RWPE1 (cell line): Measurements from ENCODE around the gene SF3B4.

Experiments used
- CTCF ChIA-PET: fragments of 350-600 bp; sonication (Branson Sonifier 250); formaldehyde crosslinking; extraction: SDS; loops from one replicate; lab custom pipeline; 2021; lab: Yijun Ruan, JAX
- POLR2A ChIA-PET: fragments of 400-600 bp; formaldehyde crosslinking; extraction: SDS; loops from one replicate; lab custom pipeline; 2020; ENCODE audit warnings: antibody characterized with exemption; ENCODE audit not compliant: low non-redundant PET; lab: Yijun Ruan, JAX
- DNase-seq: peaks from one replicate; pipeline ENCODE4 v3.0.0; 2012; ENCODE audit warnings: low spot score
- H3K27ac ChIP-seq: fragments of 450-650 bp; 2 replicates; pipeline ENCODE4 v1.5.1; 2017
- CTCF ChIP-seq: fragments of 450-650 bp; conservative IDR thresholded peaks from 2 replicates; pipeline ENCODE4 v1.5.1; 2017; ENCODE audit warnings: low read depth, mild to moderate bottlenecking

The SF3B4 gene

GRCh38 chr1:149903836-149904491, 23.6 kb downstream of the SF3B4 start:
- POLR2A ChIA-PET: no interaction called here
- CTCF ChIA-PET: interaction anchor here (1.4 kb wide), 1 partner anchor 30 kb away, joined by 3 read pairs; no protein-coding TSS in a partner anchor

GRCh38 chr1:149899460-149900284, 27.9 kb downstream of the SF3B4 start, which contains the start of gene BOLA1:
Gene BOLA1 (plus strand): TSS chr1:149899568. CDS start chr1:149900060, 492 bp downstream.
- peak within 1 kb of the TSS; percentile 86 for H3K27ac ChIP-seq
- no peak for TF ChIP-seq CTCF
- ChIA-PET CTCF (no interaction called here), POLR2A (interaction anchor here (1.0 kb wide), 1 partner anchor 12 kb away, joined by 3 read pairs; a partner anchor contains a TSS)
- peak; percentile 95 for DNase-seq

More at GRCh38 chr1:149903836-149904491, 23.6 kb downstream of the SF3B4 start:
- no peak overlapping the region for H3K27ac ChIP-seq
- TF ChIP-seq CTCF: no peak
- DNase-seq: no peak

GRCh38 chr1:149896575-149896974, 31.0 kb downstream of the SF3B4 start:
- TF ChIP-seq CTCF: no peak
- H3K27ac ChIP-seq: no peak overlapping the region
- POLR2A ChIA-PET: no interaction called here
- CTCF ChIA-PET: interaction anchor here (0.6 kb wide), 1 partner anchor 9 kb away, joined by 3 read pairs; a partner anchor contains a TSS
- no peak for DNase-seq

GRCh38 chr1:149888999-149889289, 38.7 kb downstream of the SF3B4 start:
- POLR2A ChIA-PET: interaction anchor here (0.7 to 1.4 kb wide), 2 partner anchors 39 to 178 kb away, joined by 3 read pairs; no protein-coding TSS in a partner anchor
- CTCF ChIA-PET: interaction anchor here (0.6 to 1.8 kb wide), 6 partner anchors 98 to 298 kb away, joined by 3 to 5 read pairs (median 3); no protein-coding TSS in a partner anchor
- no peak for TF ChIP-seq CTCF
- DNase-seq: no peak
- H3K27ac ChIP-seq: peak overlapping the region; percentile 99

- POLR2A ChIA-PET: interaction anchor here (0.7 to 2.2 kb wide), 4 partner anchors 40 to 178 kb away, joined by 3 to 8 read pairs (median 5); no protein-coding TSS in a partner anchor
- CTCF ChIA-PET: interaction anchor here (0.6 to 1.8 kb wide), 7 partner anchors 8 to 298 kb away, joined by 3 to 5 read pairs (median 3); no protein-coding TSS in a partner anchor
- peak overlapping the region; percentile 99 for H3K27ac ChIP-seq
- peak; percentile 71 for DNase-seq
- TF ChIP-seq CTCF: peak; percentile 68
Measured at GRCh38 chr1:149888247-149888998, 39.2 kb downstream of the SF3B4 start.
